Measurements from ENCODE around the gene MMRN1. TPM values are rescaled to one million over a fixed set of nuclear protein-coding genes. Genes with fewer than 3 reads are reported as not detected.

Gene MMRN1
- total and polyA plus RNA-seq, 2 experiments from 2014 or later = not detected

- TF ChIP-seq, protein P1, sequence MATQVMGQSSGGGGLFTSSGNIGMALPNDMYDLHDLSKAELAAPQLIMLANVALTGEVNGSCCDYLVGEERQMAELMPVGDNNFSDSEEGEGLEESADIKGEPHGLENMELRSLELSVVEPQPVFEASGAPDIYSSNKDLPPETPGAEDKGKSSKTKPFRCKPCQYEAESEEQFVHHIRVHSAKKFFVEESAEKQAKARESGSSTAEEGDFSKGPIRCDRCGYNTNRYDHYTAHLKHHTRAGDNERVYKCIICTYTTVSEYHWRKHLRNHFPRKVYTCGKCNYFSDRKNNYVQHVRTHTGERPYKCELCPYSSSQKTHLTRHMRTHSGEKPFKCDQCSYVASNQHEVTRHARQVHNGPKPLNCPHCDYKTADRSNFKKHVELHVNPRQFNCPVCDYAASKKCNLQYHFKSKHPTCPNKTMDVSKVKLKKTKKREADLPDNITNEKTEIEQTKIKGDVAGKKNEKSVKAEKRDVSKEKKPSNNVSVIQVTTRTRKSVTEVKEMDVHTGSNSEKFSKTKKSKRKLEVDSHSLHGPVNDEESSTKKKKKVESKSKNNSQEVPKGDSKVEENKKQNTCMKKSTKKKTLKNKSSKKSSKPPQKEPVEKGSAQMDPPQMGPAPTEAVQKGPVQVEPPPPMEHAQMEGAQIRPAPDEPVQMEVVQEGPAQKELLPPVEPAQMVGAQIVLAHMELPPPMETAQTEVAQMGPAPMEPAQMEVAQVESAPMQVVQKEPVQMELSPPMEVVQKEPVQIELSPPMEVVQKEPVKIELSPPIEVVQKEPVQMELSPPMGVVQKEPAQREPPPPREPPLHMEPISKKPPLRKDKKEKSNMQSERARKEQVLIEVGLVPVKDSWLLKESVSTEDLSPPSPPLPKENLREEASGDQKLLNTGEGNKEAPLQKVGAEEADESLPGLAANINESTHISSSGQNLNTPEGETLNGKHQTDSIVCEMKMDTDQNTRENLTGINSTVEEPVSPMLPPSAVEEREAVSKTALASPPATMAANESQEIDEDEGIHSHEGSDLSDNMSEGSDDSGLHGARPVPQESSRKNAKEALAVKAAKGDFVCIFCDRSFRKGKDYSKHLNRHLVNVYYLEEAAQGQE (IDR thresholded peaks at IDR 0.05; ENCODE audit: unreplicated experiment) = no peak
- TF ChIP-seq, protein P2, sequence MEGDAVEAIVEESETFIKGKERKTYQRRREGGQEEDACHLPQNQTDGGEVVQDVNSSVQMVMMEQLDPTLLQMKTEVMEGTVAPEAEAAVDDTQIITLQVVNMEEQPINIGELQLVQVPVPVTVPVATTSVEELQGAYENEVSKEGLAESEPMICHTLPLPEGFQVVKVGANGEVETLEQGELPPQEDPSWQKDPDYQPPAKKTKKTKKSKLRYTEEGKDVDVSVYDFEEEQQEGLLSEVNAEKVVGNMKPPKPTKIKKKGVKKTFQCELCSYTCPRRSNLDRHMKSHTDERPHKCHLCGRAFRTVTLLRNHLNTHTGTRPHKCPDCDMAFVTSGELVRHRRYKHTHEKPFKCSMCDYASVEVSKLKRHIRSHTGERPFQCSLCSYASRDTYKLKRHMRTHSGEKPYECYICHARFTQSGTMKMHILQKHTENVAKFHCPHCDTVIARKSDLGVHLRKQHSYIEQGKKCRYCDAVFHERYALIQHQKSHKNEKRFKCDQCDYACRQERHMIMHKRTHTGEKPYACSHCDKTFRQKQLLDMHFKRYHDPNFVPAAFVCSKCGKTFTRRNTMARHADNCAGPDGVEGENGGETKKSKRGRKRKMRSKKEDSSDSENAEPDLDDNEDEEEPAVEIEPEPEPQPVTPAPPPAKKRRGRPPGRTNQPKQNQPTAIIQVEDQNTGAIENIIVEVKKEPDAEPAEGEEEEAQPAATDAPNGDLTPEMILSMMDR (conservative IDR thresholded peaks at IDR 0.05; ENCODE audit: low read depth in 2 of 2) = no peak
- TF ChIP-seq POLR2AphosphoS5 (IDR thresholded peaks at IDR 0.05; ENCODE audit: low read depth) (no peak), CREB1 (CRISPR knock-in tag; IDR thresholded peaks at IDR 0.05; ENCODE audit: low read depth) (no peak)
Measured at GRCh38 chr4:89988268-89988667, 93.6 kb downstream of the MMRN1 start (continued).

- no peak overlapping the region for H2AFZ ChIP-seq
- H3K9me3 Mint-ChIP-seq = peaks cover 12% of the 10 kb centered on the region
- no peaks in the 10 kb centered on the region for H3K9me2 ChIP-seq (ENCODE audit: insufficient read depth)
- no peaks in the 10 kb centered on the region for H4K20me1 ChIP-seq (replicated peaks; ENCODE audit: insufficient read depth)
- H3K27me3 Mint-ChIP-seq (ENCODE audit: insufficient read depth, low read depth, poor library complexity) = no peaks in the 10 kb centered on the region
- H3K4me1 Mint-ChIP-seq = peaks cover 18% of the 10 kb centered on the region; the same call in 2 of the 3 replicates
- H3K27ac Mint-ChIP-seq = no peak overlapping the region
- H3K27ac ChIP-seq (ENCODE audit: low read depth) = no peak overlapping the region
- no peaks in the 10 kb centered on the region for H3K79me2 ChIP-seq (replicated peaks; ENCODE audit: insufficient read depth)
- no peaks in the 10 kb centered on the region for H3K36me3 ChIP-seq (ENCODE audit: insufficient read depth)
- no peaks in the 10 kb centered on the region for H3F3A ChIP-seq (replicated peaks; ENCODE audit: low read depth)
- ATAC-seq (no peak), DNase-seq (ENCODE audit: low spot score) (no peak)
- H3K4me3 ChIP-seq = no peak overlapping the region
- H3K4me1 ChIP-seq (ENCODE audit: insufficient read depth) = no peaks in the 10 kb centered on the region; the same call in 1 of the 2 replicates
- H3K4me2 ChIP-seq = no peak overlapping the region
- no peak overlapping the region for H3K4me3 Mint-ChIP-seq
- no peaks in the 10 kb centered on the region for H3K27me3 ChIP-seq (ENCODE audit: insufficient read depth)
- peaks cover 4% of the 10 kb centered on the region; the same call in 1 of the 3 replicates for H3K36me3 Mint-ChIP-seq (ENCODE audit: low read depth)
- TF ChIP-seq, protein P1 (IDR thresholded peaks at IDR 0.05; ENCODE audit: unreplicated experiment) = no peak
- TF ChIP-seq ZNF331 (CRISPR knock-in tag; IDR thresholded peaks at IDR 0.05; ENCODE audit: low read depth) (no peak), EZH2 (IDR thresholded peaks at IDR 0.05; ENCODE audit: low read depth, unreplicated experiment) (no peak), NANOG (IDR thresholded peaks at IDR 0.05; ENCODE audit: borderline replicate concordance) (no peak)
- TF ChIP-seq, protein P2 (conservative IDR thresholded peaks at IDR 0.05; ENCODE audit: low read depth in 2 of 2) = no peak
Measured at GRCh38 chr4:89992744-89993143, 98.1 kb downstream of the MMRN1 start.

Measured in GM23338 (cell line).